HG03045 (cell line): ENCODE data around the gene BRSK2.

ENCODE experiments used
- ATAC-seq: cut with Tn5 transposase; IDR thresholded peaks from one replicate; pipeline ENCODE4 v1.9.1; 2021; ENCODE audit warnings: mild to moderate bottlenecking, moderate library complexity; ENCODE audit not compliant: unreplicated experiment

The BRSK2 gene

GRCh38 chr11:1460986-1461825 lies 71.5 kb downstream of the BRSK2 start:
- no peak for ATAC-seq

- ATAC-seq, result no peak
These were observed 72.3 kb downstream of the BRSK2 start for GRCh38 chr11:1461826-1462697.

DNA sequence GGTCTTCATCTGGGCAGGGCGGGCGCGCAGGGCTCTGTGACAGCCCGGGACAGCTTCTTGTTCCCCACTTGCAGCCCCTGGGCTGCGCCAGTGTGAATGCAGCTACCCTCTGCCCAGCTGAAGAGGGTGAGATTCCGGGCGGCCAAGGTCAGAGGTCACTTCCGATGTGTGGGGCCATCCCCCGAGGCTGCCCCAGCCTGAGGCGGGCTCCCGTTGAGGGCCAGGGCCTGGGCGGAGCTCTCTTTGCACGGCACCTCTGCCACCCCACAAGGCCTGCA lies 72.9 kb downstream of the BRSK2 start:
- no peak for ATAC-seq

DNA sequence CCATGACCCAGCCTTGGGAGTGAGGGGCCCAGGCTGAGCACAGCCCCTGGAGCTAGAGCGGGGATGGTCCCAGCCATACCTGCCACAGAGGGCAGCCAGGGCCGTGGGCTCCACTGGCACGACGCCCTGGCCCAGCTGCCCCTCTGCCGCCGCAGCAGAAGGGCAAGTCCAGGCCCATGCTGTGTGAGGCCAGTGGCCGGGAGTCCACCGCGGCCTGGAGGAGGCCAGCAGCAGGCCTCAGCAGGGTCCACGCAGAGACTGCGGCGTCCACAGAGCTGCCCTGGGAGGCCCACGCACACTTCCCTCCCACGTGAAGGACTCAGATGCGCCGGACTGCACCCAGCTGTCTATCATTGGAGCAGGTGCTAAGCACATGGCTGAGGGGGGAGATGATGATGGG lies 73.3 kb downstream of the BRSK2 start:
- ATAC-seq, result no peak

DNA sequence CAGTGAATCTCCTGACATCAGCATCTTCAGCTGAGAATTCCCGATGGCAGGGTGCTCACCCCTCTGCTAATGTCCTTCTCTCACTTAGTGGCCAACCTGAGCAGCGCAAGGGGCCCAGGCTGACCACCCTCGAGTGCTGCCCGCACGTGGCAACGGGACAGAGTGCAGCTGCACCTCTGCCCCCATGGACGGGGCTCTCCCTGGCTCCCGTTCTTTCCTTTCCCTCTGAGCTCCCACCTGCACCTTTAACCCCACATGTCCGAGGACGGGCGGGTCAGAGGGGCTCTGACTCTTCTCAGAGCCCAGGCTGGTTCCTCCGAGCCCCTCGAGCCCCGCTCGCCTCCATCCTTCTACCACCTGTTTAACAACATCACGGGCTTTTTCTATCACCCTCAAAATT lies 77.0 kb downstream of the BRSK2 start:
- ATAC-seq, result no peak

- no peak for ATAC-seq
These were observed 77.5 kb downstream of the BRSK2 start for GRCh38 chr11:1467270-1467669.

DNA sequence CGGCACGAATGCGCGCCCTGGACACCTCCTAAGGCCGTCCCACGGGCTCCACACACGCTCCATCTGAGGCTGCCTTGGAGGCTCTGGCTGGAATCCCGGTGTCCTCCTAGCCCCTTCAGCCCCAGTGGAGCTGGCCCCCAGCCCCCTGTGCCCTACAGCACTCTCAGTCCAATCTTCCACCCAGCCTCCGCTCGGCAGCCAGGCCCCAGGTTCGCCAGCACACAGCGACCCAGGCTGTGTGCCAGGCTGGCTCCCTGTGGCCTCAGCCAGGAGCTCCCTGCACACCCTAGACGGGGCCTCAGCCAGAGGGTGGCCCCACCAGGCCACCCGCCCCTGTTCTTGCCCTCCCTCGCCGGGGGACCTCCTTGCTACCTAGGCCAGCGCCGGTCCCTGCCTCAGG lies 78.3 kb downstream of the BRSK2 start:
- ATAC-seq, result no peak

DNA sequence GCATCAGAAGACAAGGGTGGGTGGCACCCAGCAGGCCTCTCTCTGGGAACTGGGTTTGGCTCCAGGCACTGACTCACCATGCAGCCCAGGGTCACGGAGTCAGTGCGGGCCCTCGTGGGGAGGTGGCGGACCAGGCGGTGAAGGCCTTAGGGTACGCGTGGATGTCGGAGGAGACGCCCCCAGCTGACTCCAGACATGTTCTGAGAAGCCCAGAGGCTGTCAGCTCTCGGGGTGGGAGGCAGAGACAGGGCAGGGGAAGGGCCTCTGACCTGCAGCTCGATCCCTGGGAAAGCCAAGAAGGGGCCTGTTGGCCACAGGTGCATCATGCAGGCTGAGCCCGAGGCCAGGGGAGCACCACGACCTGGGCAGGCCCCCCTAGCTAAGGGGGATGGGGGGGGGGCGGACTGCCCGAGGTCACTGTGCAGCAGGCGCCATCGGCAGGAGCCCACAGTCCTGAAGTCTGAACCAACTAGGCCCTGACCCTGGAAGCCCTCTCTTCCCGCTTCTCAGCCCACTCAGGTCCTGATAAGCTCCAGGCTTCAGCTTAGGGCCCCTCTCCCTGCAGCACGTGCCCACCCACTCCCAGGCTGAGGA lies 78.8 kb downstream of the BRSK2 start:
- no peak for ATAC-seq

DNA sequence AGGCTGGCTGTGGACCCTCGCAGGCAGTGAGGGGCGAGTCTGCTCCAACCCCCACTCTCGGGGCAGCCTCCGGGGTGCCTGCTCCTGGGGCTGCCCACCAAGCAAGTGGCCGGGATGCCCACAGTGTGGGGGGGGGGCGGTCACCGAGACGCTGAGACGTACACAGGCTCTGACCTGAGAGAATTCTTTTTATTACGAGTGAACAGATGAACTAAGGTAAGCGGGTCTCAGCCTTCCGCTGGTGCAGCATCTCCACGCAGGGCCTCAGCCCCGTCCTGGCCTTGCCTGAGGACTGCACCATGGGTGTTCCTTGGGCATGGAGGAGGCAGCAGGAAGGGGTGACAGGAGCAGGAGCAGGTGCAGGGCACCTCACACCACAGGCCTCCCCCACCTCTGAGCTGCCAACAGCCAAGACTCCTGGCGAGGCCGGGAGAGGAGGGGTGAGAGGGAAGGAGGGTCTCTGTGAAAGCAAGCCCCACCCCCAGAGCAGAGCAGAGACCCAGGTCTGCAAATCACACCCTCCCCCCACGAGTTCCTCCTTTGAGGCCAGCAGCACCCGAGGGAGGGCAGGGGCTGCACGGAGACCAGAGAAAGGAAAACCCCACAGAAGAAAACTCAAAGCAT lies 79.7 kb downstream of the BRSK2 start:
- no peak for ATAC-seq

- ATAC-seq, result no peak
These were observed 80.4 kb downstream of the BRSK2 start for GRCh38 chr11:1469911-1470680.

DNA sequence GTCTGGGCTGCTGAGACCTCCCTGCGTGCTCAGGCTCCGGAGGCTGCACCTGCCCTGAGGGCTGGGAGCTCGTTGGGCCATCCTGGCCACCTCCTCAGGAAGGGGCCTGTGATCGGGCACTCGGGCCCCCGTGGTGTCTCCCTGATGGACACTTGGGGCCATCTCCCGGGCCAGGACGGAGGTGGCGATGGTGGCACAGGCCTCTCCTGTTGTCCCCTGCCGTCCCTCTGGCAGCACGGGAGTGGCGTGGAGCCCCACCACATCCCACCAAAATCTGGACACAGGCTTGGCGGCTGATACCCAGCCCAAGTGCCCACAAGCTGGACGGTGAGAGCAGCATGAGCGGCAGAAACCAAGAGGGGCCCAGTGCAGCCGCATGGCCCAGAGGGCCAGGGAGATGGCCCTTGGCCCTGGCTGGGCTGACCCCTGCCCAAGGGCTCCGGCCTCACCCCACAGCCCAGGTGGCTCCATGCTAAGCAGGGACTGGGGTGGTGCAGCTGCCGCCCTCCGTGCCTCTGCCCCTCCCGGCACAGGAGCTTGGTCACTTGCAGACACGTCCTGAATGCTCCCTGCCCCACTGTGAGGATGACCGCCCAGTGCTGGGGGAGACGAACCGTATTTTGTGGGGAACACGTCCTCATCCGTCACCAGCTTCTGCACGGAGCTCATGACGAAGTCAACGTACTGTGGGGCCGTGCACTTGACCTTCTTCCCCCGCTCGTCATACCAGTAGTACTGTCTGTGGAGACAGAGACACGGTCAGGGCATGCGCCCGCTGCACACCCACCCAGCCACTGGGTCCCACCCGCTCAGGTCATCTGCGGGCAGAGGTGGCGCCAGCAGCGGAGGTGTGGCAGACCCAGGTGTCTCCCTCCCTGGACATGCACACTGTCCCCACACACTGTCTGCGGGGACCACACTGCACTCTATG lies 81.2 kb downstream of the BRSK2 start:
- ATAC-seq, result no peak

GRCh38 chr11:1471736-1472135 lies 82.0 kb downstream of the BRSK2 start:
- no peak for ATAC-seq

GRCh38 chr11:1472180-1473005 lies 82.7 kb downstream of the BRSK2 start:
- ATAC-seq, result no peak

- ATAC-seq, result no peak
These were observed 83.4 kb downstream of the BRSK2 start for GRCh38 chr11:1473011-1473628.

GRCh38 chr11:1473786-1474185 lies 84.1 kb downstream of the BRSK2 start:
- no peak for ATAC-seq

GRCh38 chr11:1475841-1476240 lies 86.1 kb downstream of the BRSK2 start:
- ATAC-seq, result no peak

- ATAC-seq, result no peak
These were observed 87.4 kb downstream of the BRSK2 start for GRCh38 chr11:1476940-1477736.

- ATAC-seq, result no peak
These were observed 88.3 kb downstream of the BRSK2 start for GRCh38 chr11:1478011-1478410.
